G401.6 (cell line): ENCODE data around the gene GNG3.
"Not testable (repeated sequence)": the region's sequence is repeated elsewhere in the genome, so short reads cannot be mapped to it uniquely, and the experiment has no call there.

Experiments
- FAIRE-seq: peaks from 2 replicates; lab custom pipeline; 2012; peaks lifted over from hg19 to GRCh38; lab: Jason Lieb, UNC

The GNG3 gene

GRCh38 chr11:62707277-62707861 is at the start of gene GNG3, which contains the start of gene BSCL2:
TSS of gene GNG3 (plus strand) at chr11:62707676. CDS start at chr11:62708296, 620 bp downstream.
TSS of gene BSCL2 (minus strand) at chr11:62707424. CDS start at chr11:62707195, 229 bp downstream.
- FAIRE-seq: no peak

- FAIRE-seq: no peak
Measured at GRCh38 chr11:62664405-62665074, 42.9 kb upstream of the GNG3 start.

- peak; percentile 82 for FAIRE-seq
Measured at GRCh38 chr11:62665075-62665598, 42.3 kb upstream of the GNG3 start, which contains the start of the genes C11orf98 and CSKMT. TSS of gene C11orf98 (minus strand) at chr11:62665210. CDS start at chr11:62665169, 41 bp downstream. TSS of gene CSKMT (plus strand) at chr11:62665312. CDS start at chr11:62665880, 568 bp downstream.

- no peak for FAIRE-seq
Measured at GRCh38 chr11:62665599-62666258, 41.7 kb upstream of the GNG3 start.

GRCh38 chr11:62666259-62666926 is 41.1 kb upstream of the GNG3 start:
- no peak for FAIRE-seq

GRCh38 chr11:62667460-62667859 is 40.0 kb upstream of the GNG3 start:
- FAIRE-seq: no peak

GRCh38 chr11:62669420-62670161 is 37.9 kb upstream of the GNG3 start:
- FAIRE-seq: no peak

GRCh38 chr11:62671236-62671607 is 36.3 kb upstream of the GNG3 start:
- FAIRE-seq: no peak

GRCh38 chr11:62671608-62672389 is 35.7 kb upstream of the GNG3 start, which contains the start of the genes LBHD1 and UQCC3:
TSS of gene LBHD1 (minus strand) at chr11:62672267. CDS start at chr11:62670031, 2,236 bp downstream.
TSS of gene UQCC3 (plus strand) at chr11:62671673. CDS start at chr11:62671746, 73 bp downstream.
- no peak for FAIRE-seq

- FAIRE-seq: no peak
Measured at GRCh38 chr11:62673196-62673525, 34.3 kb upstream of the GNG3 start.

GRCh38 chr11:62675415-62675814 is 32.1 kb upstream of the GNG3 start:
- not testable (repeated sequence) for FAIRE-seq

GRCh38 chr11:62676698-62677097 is 30.8 kb upstream of the GNG3 start:
- no peak for FAIRE-seq

- FAIRE-seq: no peak
Measured at GRCh38 chr11:62677156-62677555, 30.3 kb upstream of the GNG3 start.

- no peak for FAIRE-seq
Measured at GRCh38 chr11:62677714-62678113, 29.8 kb upstream of the GNG3 start.

- no peak for FAIRE-seq
Measured at GRCh38 chr11:62678433-62678769, 29.1 kb upstream of the GNG3 start.

- no peak for FAIRE-seq
Measured at GRCh38 chr11:62678770-62679696, 28.4 kb upstream of the GNG3 start, which contains the start of gene UBXN1. TSS of gene UBXN1 (minus strand) at chr11:62679073. CDS start at chr11:62678923, 150 bp downstream.

- peak; percentile 81 for FAIRE-seq
Measured at GRCh38 chr11:62680825-62681240, 26.6 kb upstream of the GNG3 start.

GRCh38 chr11:62682518-62682917 is 25.0 kb upstream of the GNG3 start:
- no peak for FAIRE-seq

- no peak for FAIRE-seq
Measured at GRCh38 chr11:62687508-62688396, 19.7 kb upstream of the GNG3 start.
